GM12874 (cell line): ENCODE results near the gene TXNDC11.

Experiments used
- TF ChIP-seq, protein P1 (sequence below): IDR thresholded peaks from 2 replicates; pipeline ENCODE4 v1.5.1; 2011; ENCODE audit warnings: low read depth, mild to moderate bottlenecking, control low read depth, low read length, moderate library complexity; ENCODE audit not compliant: insufficient read depth

TXNDC11 gene

DNA sequence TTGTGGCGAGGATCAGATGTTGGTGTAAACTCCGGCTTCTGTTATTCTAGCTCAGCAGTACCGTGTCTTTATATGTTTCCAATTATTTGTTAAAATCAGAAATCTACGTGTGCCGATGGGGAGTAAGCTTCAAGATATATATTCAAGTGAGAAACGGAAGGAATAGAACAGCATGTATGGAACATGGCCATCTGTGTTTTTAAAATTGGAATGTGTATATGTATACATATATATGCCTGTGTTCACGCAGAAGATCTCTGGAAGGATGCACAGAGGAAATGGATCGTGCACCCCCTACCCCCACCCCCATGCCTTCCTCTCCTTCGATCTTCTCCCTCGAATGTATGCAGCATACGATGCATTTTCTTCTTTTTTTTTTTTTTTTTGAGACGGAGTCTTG lies 82.1 kb downstream of the TXNDC11 start:
- TF ChIP-seq, protein P1, sequence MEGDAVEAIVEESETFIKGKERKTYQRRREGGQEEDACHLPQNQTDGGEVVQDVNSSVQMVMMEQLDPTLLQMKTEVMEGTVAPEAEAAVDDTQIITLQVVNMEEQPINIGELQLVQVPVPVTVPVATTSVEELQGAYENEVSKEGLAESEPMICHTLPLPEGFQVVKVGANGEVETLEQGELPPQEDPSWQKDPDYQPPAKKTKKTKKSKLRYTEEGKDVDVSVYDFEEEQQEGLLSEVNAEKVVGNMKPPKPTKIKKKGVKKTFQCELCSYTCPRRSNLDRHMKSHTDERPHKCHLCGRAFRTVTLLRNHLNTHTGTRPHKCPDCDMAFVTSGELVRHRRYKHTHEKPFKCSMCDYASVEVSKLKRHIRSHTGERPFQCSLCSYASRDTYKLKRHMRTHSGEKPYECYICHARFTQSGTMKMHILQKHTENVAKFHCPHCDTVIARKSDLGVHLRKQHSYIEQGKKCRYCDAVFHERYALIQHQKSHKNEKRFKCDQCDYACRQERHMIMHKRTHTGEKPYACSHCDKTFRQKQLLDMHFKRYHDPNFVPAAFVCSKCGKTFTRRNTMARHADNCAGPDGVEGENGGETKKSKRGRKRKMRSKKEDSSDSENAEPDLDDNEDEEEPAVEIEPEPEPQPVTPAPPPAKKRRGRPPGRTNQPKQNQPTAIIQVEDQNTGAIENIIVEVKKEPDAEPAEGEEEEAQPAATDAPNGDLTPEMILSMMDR, result no peak

DNA sequence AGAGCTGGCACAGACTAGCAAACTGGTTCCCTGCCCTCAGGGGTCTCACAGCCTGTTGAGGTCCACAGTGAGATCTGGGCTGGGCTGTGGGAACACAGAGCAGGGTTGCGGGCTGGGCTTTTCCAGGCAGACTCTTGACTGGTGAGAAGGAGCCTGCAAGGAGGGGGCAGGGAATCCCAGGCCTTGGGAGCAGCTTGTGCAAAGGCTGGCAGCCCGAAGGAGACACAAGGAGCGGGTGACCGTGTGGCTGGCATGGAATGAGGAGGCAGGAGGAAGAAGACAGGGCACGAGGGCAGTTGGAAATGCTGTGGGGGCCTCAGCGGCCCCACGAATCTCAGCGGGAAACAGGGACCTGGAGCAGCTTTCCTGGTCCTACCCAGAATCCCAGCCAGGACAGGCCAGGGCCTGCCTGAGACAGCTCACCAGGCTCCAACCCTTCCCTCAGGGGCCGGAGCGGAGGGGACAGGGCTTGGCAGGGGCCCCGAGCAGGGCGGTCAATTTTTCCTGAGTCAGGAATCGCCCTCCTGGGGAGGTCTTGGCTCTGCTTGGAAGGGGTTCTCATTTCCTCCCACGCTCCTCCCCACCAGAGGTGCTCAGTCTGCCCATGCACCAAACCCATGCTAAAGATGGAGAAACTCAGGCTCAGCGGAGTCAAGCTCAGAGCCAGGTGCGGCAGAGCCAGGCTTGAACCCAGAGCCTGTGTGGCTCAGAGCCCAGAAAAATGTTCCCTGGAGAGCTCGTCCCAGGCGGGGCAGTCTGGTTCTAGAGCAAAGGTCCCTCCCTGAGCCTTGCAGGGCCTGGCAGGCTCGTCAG lies 83.6 kb downstream of the TXNDC11 start:
- TF ChIP-seq, protein P1, result no peak

DNA sequence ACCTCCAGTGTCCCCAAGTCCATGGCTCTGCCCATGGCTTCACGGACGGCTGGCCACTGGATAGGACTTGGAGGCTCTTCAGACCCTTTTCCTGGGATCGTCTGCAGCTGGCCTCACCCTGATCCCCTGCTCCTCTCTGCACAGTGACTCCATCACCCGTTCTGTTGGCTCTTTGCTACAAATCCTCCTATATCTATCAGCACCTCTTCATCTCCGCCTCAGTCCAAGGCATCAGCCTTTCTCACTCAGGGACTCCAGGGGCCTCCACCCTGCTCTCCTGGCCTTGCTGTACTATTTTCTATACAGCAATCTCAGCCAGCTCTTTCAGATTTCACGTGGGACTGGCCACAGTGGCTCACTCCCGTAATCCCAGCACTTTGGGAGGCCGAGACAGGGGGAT lies 85.1 kb downstream of the TXNDC11 start:
- TF ChIP-seq, protein P1, result no peak

DNA sequence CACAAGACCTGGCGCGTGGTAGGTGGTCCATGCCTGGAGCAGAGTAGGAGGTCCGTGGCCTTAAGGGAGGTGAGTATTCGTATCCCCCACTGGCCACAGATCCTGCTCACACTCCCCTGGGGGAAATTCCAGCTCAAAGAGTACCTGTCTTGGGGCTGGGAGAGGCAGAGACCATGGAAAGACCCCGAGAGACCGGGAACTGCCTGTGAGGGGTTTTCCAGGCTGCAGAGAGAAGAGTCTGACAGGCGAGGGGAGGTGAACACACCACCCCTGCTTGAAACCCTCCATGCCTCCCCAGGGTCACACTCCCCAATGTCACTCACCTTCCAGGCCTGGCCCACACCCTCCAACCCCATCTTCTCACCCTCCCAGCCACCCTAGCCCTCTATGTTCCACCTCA lies 87.0 kb downstream of the TXNDC11 start:
- TF ChIP-seq, protein P1, result no peak

DNA sequence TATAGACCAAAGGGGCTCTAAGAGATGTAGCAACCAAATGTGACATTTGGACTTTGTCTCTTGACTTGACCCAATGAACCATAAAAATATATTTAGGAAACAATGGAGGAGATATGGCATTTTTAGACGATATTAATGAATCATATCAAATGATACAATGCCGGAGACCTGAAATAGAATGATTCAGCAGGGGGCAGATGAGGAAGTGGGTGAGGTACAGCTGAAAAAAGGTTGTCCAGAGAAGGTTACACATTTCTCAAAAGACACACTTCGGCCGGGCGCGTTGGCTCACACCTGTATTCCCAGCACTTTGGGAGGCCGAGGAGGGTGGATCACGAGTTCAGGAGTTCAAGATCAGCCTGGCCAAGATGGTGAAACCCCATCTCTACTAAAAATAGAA lies 90.9 kb downstream of the TXNDC11 start:
- TF ChIP-seq, protein P1, result no peak

DNA sequence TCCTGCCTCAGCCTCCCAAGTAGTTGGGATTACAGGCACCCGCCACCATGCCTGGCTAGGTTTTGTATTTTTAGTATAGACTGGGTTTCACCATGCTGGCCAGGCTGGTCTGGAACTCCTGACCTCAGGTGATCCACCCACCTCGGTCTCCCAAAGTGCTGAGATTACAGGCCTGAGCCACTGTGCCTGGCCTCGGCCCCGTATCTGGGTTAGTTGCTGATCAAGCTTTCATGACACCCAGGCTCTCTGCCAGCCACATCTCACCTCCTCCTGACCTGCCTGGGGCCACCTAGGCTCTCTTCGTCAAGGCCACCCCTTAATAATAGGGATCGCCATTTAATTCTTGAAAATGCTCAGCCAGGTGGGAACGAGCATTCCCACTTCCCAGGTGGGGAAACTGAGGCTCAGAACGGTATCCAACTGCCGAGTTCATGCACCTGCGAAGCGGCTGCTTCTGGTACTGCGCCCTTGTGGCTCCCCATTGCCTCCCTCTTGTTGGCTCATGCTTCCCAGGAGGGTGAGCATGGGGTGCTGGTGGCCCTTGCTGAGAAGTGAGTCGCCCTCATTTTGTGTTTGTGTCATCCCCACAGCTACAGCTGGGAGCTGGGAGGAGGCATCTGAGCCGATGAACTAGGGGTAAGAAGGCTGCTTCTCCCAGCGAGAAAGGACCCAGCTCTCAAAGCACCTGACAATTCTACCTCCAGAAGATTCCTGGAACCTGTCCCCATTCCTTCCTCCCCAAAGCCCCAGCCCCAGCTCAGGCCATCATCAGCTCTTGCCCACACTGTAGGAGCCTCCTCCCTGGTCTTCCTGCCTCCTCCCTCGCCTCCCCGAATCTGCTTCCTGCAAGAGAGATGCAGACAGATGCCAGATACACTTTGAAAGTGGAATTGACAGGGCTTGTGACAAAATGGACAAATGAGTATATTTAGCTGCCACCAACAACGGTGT lies 91.7 kb downstream of the TXNDC11 start:
- TF ChIP-seq, protein P1, result no peak

DNA sequence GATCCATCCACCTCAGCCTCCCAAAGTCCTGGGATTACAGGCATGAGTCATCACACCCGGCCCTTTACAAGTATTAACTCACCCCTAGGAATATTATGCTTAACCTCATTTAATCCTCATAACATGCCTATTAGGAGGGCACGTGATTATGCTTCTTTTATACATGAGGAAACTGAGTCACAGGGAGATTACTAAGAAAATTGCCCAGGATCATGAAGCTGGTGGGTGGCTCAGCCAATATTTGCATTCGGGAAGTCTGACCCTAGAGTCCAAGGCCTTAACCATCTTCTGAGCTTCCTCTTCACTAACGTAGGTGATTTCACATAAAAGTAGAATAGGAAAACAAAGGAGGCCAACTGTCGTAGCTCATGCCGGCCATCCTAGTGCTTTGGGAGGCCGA lies 93.4 kb downstream of the TXNDC11 start:
- TF ChIP-seq, protein P1, result no peak
